Upper lobe of left lung (tissue), 6 donors: Measurements from ENCODE around the gene EDA2R. TPM values are rescaled to one million over a fixed set of nuclear protein-coding genes. Genes with fewer than 3 reads are reported as not detected.

Experiments used
- ATAC-seq, 2 donors: fragments of 200-7000 bp; cut with Tn5 transposase; one replicate each; pipeline ENCODE4 v1.9.1; 2022; ENCODE audit warnings: mild to moderate bottlenecking in 2 of 2, moderate library complexity in 2 of 2; ENCODE audit not compliant: low FRiP score in 2 of 2
- DNase-seq, 2 donors: peaks; one replicate each; pipeline ENCODE4 v3.0.0-alpha.2; 2019 to 2020
- H3K27ac ChIP-seq, 4 donors: fragments of 200-600 bp; sonication (generic); one replicate each; pipeline ENCODE4 v1.5.1; 2016 to 2019
- H3K27me3 ChIP-seq, 4 donors: fragments of 200-600 bp; sonication (generic); one replicate each; pipeline ENCODE4 v1.5.1; 2017 to 2019
- H3K36me3 ChIP-seq, 4 donors: fragments of 200-600 bp; sonication (generic); one replicate each; pipeline ENCODE4 v1.5.1; 2016 to 2019
- H3K4me1 ChIP-seq, 4 donors: fragments of 200-600 bp; sonication (generic); one replicate each; pipeline ENCODE4 v1.5.1; 2018 to 2019
- H3K4me3 ChIP-seq, 4 donors: fragments of 200-600 bp; sonication (generic); one replicate each; pipeline ENCODE4 v1.5.1; 2017 to 2019; ENCODE audit warnings: mild to moderate bottlenecking in 2 of 4, moderate library complexity in 1 of 4
- H3K9me3 ChIP-seq, 4 donors: fragments of 200-600 bp; sonication (generic); one replicate each; pipeline ENCODE4 v1.5.1; 2018 to 2019
- CTCF ChIP-seq, 6 experiments: fragments of 450-650 bp in 4 of 6; fragments of 200-600 bp in 2 of 6; sonication (generic) in 2 of 6; IDR thresholded peaks; one replicate each; pipeline ENCODE4 v1.5.1; 2016 to 2019; ENCODE audit warnings: antibody characterized with exemption in 6 of 6
- EP300 ChIP-seq, 4 donors: sonication (generic); formaldehyde crosslinking; IDR thresholded peaks; one replicate each; pipeline ENCODE4 v1.5.1; 2017; ENCODE audit warnings: antibody characterized with exemption in 4 of 4, control low read depth in 2 of 4
- POLR2A ChIP-seq, 4 donors: fragments of 450-650 bp; IDR thresholded peaks; one replicate each; pipeline ENCODE4 v1.5.1; 2016 to 2017; ENCODE audit warnings: antibody characterized with exemption in 4 of 4, mild to moderate bottlenecking in 2 of 4
- POLR2AphosphoS5 ChIP-seq, 2 donors: sonication (generic); formaldehyde crosslinking; IDR thresholded peaks; one replicate each; pipeline ENCODE4 v1.5.1; 2017; ENCODE audit warnings: antibody characterized with exemption in 2 of 2
- WGBS, 2 donors: methylation state at CpG; one replicate each; pipeline ENCODE4 v1.1.5; 2017 to 2018; 5-methylcytosine and 5-hydroxymethylcytosine counted together
- total RNA-seq, 6 donors: library from RNA; depleted of rRNA in 4 of 6; stranded (reverse); fragments of >200 nt in 4 of 6; gene quantifications; one replicate each; pipeline versions ENCODE4 v1.1.0 to v1.2.1, GENCODE V29; 2016 to 2021
- donor health status: DM: no; HTN: no; CAD: no; lungs with moderate emphysema.
- donor health status: DM: no; HTN: yes; CAD: no; lungs with severe emphysema.

The EDA2R gene
- total RNA-seq, 6 donors from 2014 or later, result 0.30 to 4.9 (median 2.1) TPM; not detected in 1

- Histone ChIP-seq H3K9me3 (no peaks in the 10 kb centered on the region), H3K4me3 (no peak overlapping the region), H3K36me3 (no peaks in the 10 kb centered on the region), H3K4me1 (no peaks in the 10 kb centered on the region), H3K27me3 (no peaks in the 10 kb centered on the region), H3K27ac (no peak overlapping the region)
- TF ChIP-seq EP300 (IDR thresholded peaks at IDR 0.05), result no peak
- TF ChIP-seq POLR2A (IDR thresholded peaks at IDR 0.05), result no peak
- TF ChIP-seq CTCF (IDR thresholded peaks at IDR 0.05), result no peak
- TF ChIP-seq POLR2AphosphoS5 (IDR thresholded peaks at IDR 0.05), result no peak
- 39 to 53% methylated on average over 2 of the region's 2 CpGs for WGBS, 2 donors
- no peak for DNase-seq
- ATAC-seq, result no peak
These were observed 6.4 kb downstream of the EDA2R start for GRCh38 chrX:66632473-66632872.

- Histone ChIP-seq H3K9me3 (no peaks in the 10 kb centered on the region), H3K27me3 (no peaks in the 10 kb centered on the region), H3K4me1 (no peaks in the 10 kb centered on the region), H3K27ac (no peak overlapping the region), H3K36me3 (no peaks in the 10 kb centered on the region), H3K4me3 (no peak overlapping the region)
- DNase-seq, result no peak
- WGBS, 2 donors, result 83 to 100% methylated on average over 2 to 3 of the region's 3 CpGs
- TF ChIP-seq EP300 (IDR thresholded peaks at IDR 0.05), result no peak
- no peak for TF ChIP-seq CTCF (IDR thresholded peaks at IDR 0.05)
- TF ChIP-seq POLR2A (IDR thresholded peaks at IDR 0.05), result no peak
- TF ChIP-seq POLR2AphosphoS5 (IDR thresholded peaks at IDR 0.05), result no peak
- ATAC-seq, result no peak
These were observed 13.4 kb downstream of the EDA2R start for GRCh38 chrX:66625525-66625924.

- Histone ChIP-seq H3K27me3 (no peaks in the 10 kb centered on the region), H3K9me3 (no peaks in the 10 kb centered on the region), H3K4me1 (no peaks in the 10 kb centered on the region), H3K36me3 (no peaks in the 10 kb centered on the region), H3K27ac (no peak overlapping the region), H3K4me3 (no peak overlapping the region)
- DNase-seq (no peak), ATAC-seq (no peak)
- TF ChIP-seq POLR2AphosphoS5 (IDR thresholded peaks at IDR 0.05) (no peak), EP300 (IDR thresholded peaks at IDR 0.05) (no peak), CTCF (IDR thresholded peaks at IDR 0.05) (no peak)
- 74 to 96% methylated on average over 3 of the region's 3 CpGs for WGBS, 2 donors
These were observed 16.7 kb downstream of the EDA2R start for GRCh38 chrX:66622209-66622608.

- WGBS, 2 donors, result 46 to 59% methylated on average over 2 of the region's 2 CpGs
- Histone ChIP-seq H3K4me1 (no peaks in the 10 kb centered on the region), H3K27ac (no peak overlapping the region), H3K9me3 (no peaks in the 10 kb centered on the region), H3K4me3 (no peak overlapping the region), H3K36me3 (no peaks in the 10 kb centered on the region), H3K27me3 (no peaks in the 10 kb centered on the region)
- DNase-seq (no peak), ATAC-seq (no peak)
- no peak for TF ChIP-seq CTCF (IDR thresholded peaks at IDR 0.05)
- TF ChIP-seq POLR2AphosphoS5 (IDR thresholded peaks at IDR 0.05), result no peak
These were observed 21.9 kb downstream of the EDA2R start for GRCh38 chrX:66616944-66617343.

- Histone ChIP-seq H3K4me1 (no peaks in the 10 kb centered on the region), H3K9me3 (peaks cover 0 to 3% (median 0%) of the 10 kb centered on the region in 4 donors), H3K27me3 (no peaks in the 10 kb centered on the region), H3K27ac (no peak overlapping the region), H3K4me3 (no peak overlapping the region), H3K36me3 (no peaks in the 10 kb centered on the region)
- DNase-seq (no peak), ATAC-seq (no peak)
- no peak for TF ChIP-seq EP300 (IDR thresholded peaks at IDR 0.05)
- no peak for TF ChIP-seq POLR2A (IDR thresholded peaks at IDR 0.05)
- no peak for TF ChIP-seq POLR2AphosphoS5 (IDR thresholded peaks at IDR 0.05)
- TF ChIP-seq CTCF (IDR thresholded peaks at IDR 0.05), result no peak
- WGBS, 2 donors, result 40% methylated on average over 1 of the region's 1 CpG; no CpG with 5 or more reads in 1 of the 2 donors
These were observed 36.4 kb downstream of the EDA2R start for GRCh38 chrX:66602381-66602938.
